WERI-Rb-1 (cell line): ENCODE data around the gene C14orf119.

Experiments
- DNase-seq: peaks from one replicate; pipeline ENCODE4 v3.0.0-alpha.2; 2020
- H3K27ac ChIP-seq: fragments of 250-450 bp; sonication (Bioruptor Pico); 2 replicates; pipeline ENCODE4 v1.5.1; 2020; ENCODE audit warnings: mild to moderate bottlenecking, moderate library complexity
- H3K27me3 ChIP-seq: fragments of 250-450 bp; sonication (Bioruptor Pico); 2 replicates; pipeline ENCODE4 v1.5.1; 2021; ENCODE audit warnings: mild to moderate bottlenecking, low read depth, moderate library complexity; ENCODE audit not compliant: insufficient read depth, severe bottlenecking
- H3K36me3 ChIP-seq: fragments of 250-450 bp; sonication (Bioruptor Pico); 2 replicates; pipeline ENCODE4 v1.5.1; 2020; ENCODE audit warnings: mild to moderate bottlenecking, moderate library complexity
- H3K4me3 ChIP-seq: 2 replicates; pipeline ENCODE4 v1.5.1; 2011; ENCODE audit warnings: low read depth, mild to moderate bottlenecking, control low read depth, low read length
- H3K9me3 ChIP-seq: fragments of 250-450 bp; sonication (Bioruptor Pico); 2 replicates; pipeline ENCODE4 v1.5.1; 2021; ENCODE audit warnings: mild to moderate bottlenecking, moderate library complexity; ENCODE audit not compliant: severe bottlenecking
- CTCF ChIP-seq: IDR thresholded peaks from 2 replicates; pipeline ENCODE4 v1.5.1; 2011; ENCODE audit warnings: low read depth, mild to moderate bottlenecking, control low read depth, inconsistent platforms, low read length

Gene C14orf119

DNA sequence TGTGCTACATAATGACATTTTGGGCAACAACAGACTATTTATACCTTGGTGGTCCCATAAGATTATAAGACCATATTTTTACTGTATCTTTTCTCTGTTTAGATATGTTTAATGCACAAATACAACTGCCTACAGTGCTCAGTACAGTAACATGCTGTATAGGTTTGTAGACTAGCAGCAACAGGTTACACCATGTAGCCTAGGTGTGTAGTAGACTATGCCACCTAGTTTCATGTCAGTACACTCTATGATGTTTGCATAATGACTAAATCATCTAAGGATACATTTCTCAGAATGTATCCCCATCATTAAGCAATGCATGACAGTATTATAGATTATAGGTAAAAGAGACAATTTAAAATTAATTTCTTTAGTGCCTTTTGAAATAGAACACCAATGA is 54.4 kb downstream of the C14orf119 start:
- H3K27ac ChIP-seq = no peak overlapping the region
- no peak for DNase-seq
- H3K36me3 ChIP-seq = no peaks in the 10 kb centered on the region
- no peak for TF ChIP-seq CTCF
- no peak overlapping the region for H3K4me3 ChIP-seq
- peaks cover 5% of the 10 kb centered on the region for H3K9me3 ChIP-seq
- peaks cover 39% of the 10 kb centered on the region for H3K27me3 ChIP-seq
